Mesenchymal stem cell (in vitro differentiated cells and primary cell): ENCODE data around the gene SSBP4.
A peak's percentile ranks its signal among the peaks of the same experiment; 100 is the strongest.

Experiments
- DNase-seq: peaks from one replicate; pipeline ENCODE4 v3.0.0-alpha.2; 2013
- H2AFZ ChIP-seq: one replicate; pipeline ENCODE4 v1.6.1; 2013; ENCODE audit warnings: low read depth, mild to moderate bottlenecking, control low read depth, inconsistent platforms, low read length, moderate library complexity
- H2AK5ac ChIP-seq: 2 replicates; pipeline ENCODE4 v1.6.1; 2013; ENCODE audit warnings: low read length, moderate library complexity, mild to moderate bottlenecking, inconsistent platforms; ENCODE audit not compliant: severe bottlenecking
- H2BK120ac ChIP-seq: one replicate; pipeline ENCODE4 v1.6.1; 2013; ENCODE audit warnings: low read depth, mild to moderate bottlenecking, inconsistent platforms, low read length, moderate library complexity
- H2BK12ac ChIP-seq, 2 experiments: one replicate each; pipeline ENCODE4 v1.6.1; 2013; ENCODE audit warnings: inconsistent platforms in 2 of 2, low read length in 2 of 2, mild to moderate bottlenecking in 2 of 2, moderate library complexity in 2 of 2, control low read depth in 1 of 2
- H2BK15ac ChIP-seq: one replicate; pipeline ENCODE4 v1.6.1; 2013; ENCODE audit warnings: mild to moderate bottlenecking, low read depth, inconsistent platforms; ENCODE audit not compliant: poor library complexity, severe bottlenecking
- H2BK5ac ChIP-seq: 2 replicates; pipeline ENCODE4 v1.6.1; 2013; ENCODE audit warnings: low read depth, mild to moderate bottlenecking, low read length, control low read depth, inconsistent platforms; ENCODE audit not compliant: poor library complexity, severe bottlenecking
- H3K14ac ChIP-seq, 2 experiments: one replicate each; pipeline ENCODE4 v1.6.1; 2013; ENCODE audit warnings: inconsistent platforms in 2 of 2, low read length in 2 of 2, control low read depth in 1 of 2, mild to moderate bottlenecking in 1 of 2, moderate library complexity in 1 of 2
- H3K18ac ChIP-seq, 2 experiments: one replicate each; pipeline ENCODE4 v1.6.1; 2013; ENCODE audit warnings: inconsistent platforms in 2 of 2, low read length in 2 of 2, control low read depth in 1 of 2, low read depth in 1 of 2, mild to moderate bottlenecking in 1 of 2
- H3K23ac ChIP-seq, 2 experiments: one replicate each; pipeline ENCODE4 v1.6.1; 2013; ENCODE audit warnings: inconsistent platforms in 2 of 2, low read length in 2 of 2, mild to moderate bottlenecking in 2 of 2, moderate library complexity in 2 of 2, control low read depth in 1 of 2
- H3K27ac ChIP-seq: 2 replicates; pipeline ENCODE4 v1.5.1; 2013; ENCODE audit warnings: mild to moderate bottlenecking, moderate library complexity, low read length, control low read depth, inconsistent platforms; ENCODE audit not compliant: poor library complexity, severe bottlenecking
- H3K27me3 ChIP-seq, 2 experiments: 2 replicates each; pipeline versions ENCODE4 v1.6.1 to v1.7.0; 2013; ENCODE audit warnings: low read length in 2 of 2, mild to moderate bottlenecking in 2 of 2, moderate library complexity in 2 of 2, control low read depth in 1 of 2, inconsistent platforms in 1 of 2; ENCODE audit not compliant: control insufficient read depth in 1 of 2, insufficient read depth in 1 of 2
- H3K36me3 ChIP-seq, 2 experiments: 2 replicates each; pipeline versions ENCODE4 v1.6.1 to v1.7.0; 2013; ENCODE audit warnings: low read length in 2 of 2, control low read depth in 1 of 2, inconsistent platforms in 1 of 2, low read depth in 1 of 2, mild to moderate bottlenecking in 1 of 2; ENCODE audit not compliant: insufficient read depth in 2 of 2, control insufficient read depth in 1 of 2
- H3K4ac ChIP-seq, 2 experiments: one replicate each; pipeline ENCODE4 v1.6.1; 2013; ENCODE audit warnings: inconsistent platforms in 2 of 2, low read length in 2 of 2, mild to moderate bottlenecking in 2 of 2, moderate library complexity in 2 of 2, control low read depth in 1 of 2, low read depth in 1 of 2
- H3K4me1 ChIP-seq: 2 replicates; pipeline ENCODE4 v1.6.1; 2013; ENCODE audit warnings: low read depth, low read length, control low read depth; ENCODE audit not compliant: control insufficient read depth, insufficient read depth
- H3K4me2 ChIP-seq: 2 replicates; pipeline ENCODE4 v1.6.1; 2013; ENCODE audit warnings: low read length, mild to moderate bottlenecking, inconsistent platforms; ENCODE audit not compliant: poor library complexity, severe bottlenecking
- H3K4me3 ChIP-seq, 2 experiments: 2 replicates each; pipeline versions ENCODE4 v1.5.1 to v1.7.0; 2013; ENCODE audit warnings: low read length in 2 of 2, mild to moderate bottlenecking in 2 of 2, control low read depth in 1 of 2, low read depth in 1 of 2; ENCODE audit not compliant: insufficient read depth in 1 of 2
- H3K79me1 ChIP-seq: replicated peaks from 2 replicates; pipeline ENCODE4 v1.6.1; 2013; ENCODE audit warnings: mild to moderate bottlenecking, control low read depth, low read length, inconsistent platforms; ENCODE audit not compliant: poor library complexity, severe bottlenecking
- H3K9ac ChIP-seq: 2 replicates; pipeline ENCODE4 v1.7.0; 2013; ENCODE audit warnings: mild to moderate bottlenecking, low read length, moderate library complexity
- H3K9me3 ChIP-seq: 2 replicates; pipeline ENCODE4 v1.7.0; 2013; ENCODE audit warnings: mild to moderate bottlenecking, low read length; ENCODE audit not compliant: control insufficient read depth
- H4K8ac ChIP-seq: one replicate; pipeline ENCODE4 v1.6.1; 2013; ENCODE audit warnings: inconsistent platforms, mild to moderate bottlenecking, low read length, moderate library complexity
- H4K91ac ChIP-seq: one replicate; pipeline ENCODE4 v1.6.1; 2013; ENCODE audit warnings: mild to moderate bottlenecking, low read length, inconsistent platforms
- WGBS: methylation state at CpG from one replicate; pipeline ENCODE4 v1.1.7; 2013; ENCODE audit warnings: mixed read lengths; 5-methylcytosine and 5-hydroxymethylcytosine counted together

SSBP4 gene

DNA sequence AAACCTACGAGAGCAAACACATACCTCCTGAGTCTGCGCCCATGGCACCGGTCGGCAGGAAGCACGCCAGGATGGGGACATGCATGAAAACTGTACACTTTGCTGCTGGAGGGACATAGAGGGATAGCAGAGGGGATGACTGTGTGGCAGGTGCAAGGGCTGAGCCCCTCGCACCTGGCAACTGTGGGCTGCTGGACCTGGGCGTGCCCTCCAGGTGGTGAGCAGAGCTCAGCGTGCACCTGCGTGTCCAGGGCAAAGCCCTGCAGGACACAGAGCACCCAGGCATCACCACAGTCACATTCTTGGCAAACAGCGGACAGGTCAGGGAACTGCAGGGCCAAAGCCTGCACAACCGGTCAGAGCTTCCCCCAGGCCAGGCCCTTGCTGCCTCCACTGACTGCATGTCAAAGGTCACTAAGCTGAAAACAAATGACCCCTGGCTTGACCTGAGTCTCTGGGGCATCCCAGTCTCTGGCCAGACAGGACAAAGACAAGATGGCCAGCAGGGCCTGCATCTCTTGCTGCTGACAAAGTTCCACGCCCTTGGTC is 27.7 kb downstream of the SSBP4 start:
- Histone ChIP-seq H3K4me1 (peaks cover 31% of the 10 kb centered on the region), H3K27me3 (no peaks in the 10 kb centered on the region), H2BK120ac (no peak overlapping the region), H2AK5ac (no peak overlapping the region), H4K91ac (no peak overlapping the region), H2BK15ac (no peak overlapping the region), H3K79me1 (peaks cover 55% of the 10 kb centered on the region), H3K23ac (no peak overlapping the region), H2BK5ac (no peak overlapping the region), H2AFZ (no peak overlapping the region), H3K14ac (no peak overlapping the region), H3K4ac (no peak overlapping the region), H2BK12ac (no peak overlapping the region), H3K27ac (no peak overlapping the region), H3K4me2 (no peak overlapping the region), H4K8ac (no peak overlapping the region), H3K9ac (no peak overlapping the region), H3K18ac (peak overlapping the region in 1 of 2 experiments; percentile 18), H3K4me3 (peak overlapping the region in 1 of 2 experiments; percentile 30), H3K9me3 (no peaks in the 10 kb centered on the region), H3K36me3 (peaks cover 88 to 94% of the 10 kb centered on the region in 2 experiments)
- 77% methylated on average over 12 of the region's 12 CpGs for WGBS
- no peak for DNase-seq

DNA sequence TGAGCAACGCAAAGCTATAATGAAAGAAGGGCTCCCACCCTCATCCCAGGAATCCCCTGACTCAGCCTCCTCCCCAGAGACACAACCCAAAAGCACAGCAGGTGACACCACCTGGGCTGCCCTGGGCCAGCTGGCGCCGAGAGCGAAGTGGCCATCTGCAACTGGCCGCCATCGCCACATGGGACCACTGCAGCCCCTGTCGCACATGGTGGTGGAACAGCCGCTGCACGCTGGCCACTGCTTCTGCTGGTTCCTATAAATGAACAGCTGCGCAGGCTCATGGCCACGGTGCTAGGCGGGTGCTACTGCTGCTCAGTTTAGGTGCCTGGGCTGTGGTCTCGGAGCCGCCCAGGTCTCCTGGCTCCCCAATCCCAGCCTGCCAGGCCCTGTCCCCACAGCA is 30.4 kb downstream of the SSBP4 start:
- Histone ChIP-seq H2BK12ac (no peak overlapping the region), H2BK15ac (no peak overlapping the region), H3K18ac (no peak overlapping the region), H2BK120ac (no peak overlapping the region), H4K8ac (no peak overlapping the region), H3K9ac (no peak overlapping the region), H2BK5ac (no peak overlapping the region), H2AFZ (no peak overlapping the region), H4K91ac (no peak overlapping the region), H3K79me1 (peaks cover 43% of the 10 kb centered on the region), H2AK5ac (no peak overlapping the region), H3K27me3 (no peaks in the 10 kb centered on the region), H3K23ac (no peak overlapping the region), H3K27ac (no peak overlapping the region), H3K9me3 (no peaks in the 10 kb centered on the region), H3K14ac (no peak overlapping the region), H3K4me3 (no peak overlapping the region), H3K36me3 (peaks cover 75 to 81% of the 10 kb centered on the region in 2 experiments), H3K4ac (no peak overlapping the region), H3K4me2 (no peak overlapping the region), H3K4me1 (peaks cover 34% of the 10 kb centered on the region)
- WGBS, result 98% methylated on average over 14 of the region's 14 CpGs
- DNase-seq, result no peak

DNA sequence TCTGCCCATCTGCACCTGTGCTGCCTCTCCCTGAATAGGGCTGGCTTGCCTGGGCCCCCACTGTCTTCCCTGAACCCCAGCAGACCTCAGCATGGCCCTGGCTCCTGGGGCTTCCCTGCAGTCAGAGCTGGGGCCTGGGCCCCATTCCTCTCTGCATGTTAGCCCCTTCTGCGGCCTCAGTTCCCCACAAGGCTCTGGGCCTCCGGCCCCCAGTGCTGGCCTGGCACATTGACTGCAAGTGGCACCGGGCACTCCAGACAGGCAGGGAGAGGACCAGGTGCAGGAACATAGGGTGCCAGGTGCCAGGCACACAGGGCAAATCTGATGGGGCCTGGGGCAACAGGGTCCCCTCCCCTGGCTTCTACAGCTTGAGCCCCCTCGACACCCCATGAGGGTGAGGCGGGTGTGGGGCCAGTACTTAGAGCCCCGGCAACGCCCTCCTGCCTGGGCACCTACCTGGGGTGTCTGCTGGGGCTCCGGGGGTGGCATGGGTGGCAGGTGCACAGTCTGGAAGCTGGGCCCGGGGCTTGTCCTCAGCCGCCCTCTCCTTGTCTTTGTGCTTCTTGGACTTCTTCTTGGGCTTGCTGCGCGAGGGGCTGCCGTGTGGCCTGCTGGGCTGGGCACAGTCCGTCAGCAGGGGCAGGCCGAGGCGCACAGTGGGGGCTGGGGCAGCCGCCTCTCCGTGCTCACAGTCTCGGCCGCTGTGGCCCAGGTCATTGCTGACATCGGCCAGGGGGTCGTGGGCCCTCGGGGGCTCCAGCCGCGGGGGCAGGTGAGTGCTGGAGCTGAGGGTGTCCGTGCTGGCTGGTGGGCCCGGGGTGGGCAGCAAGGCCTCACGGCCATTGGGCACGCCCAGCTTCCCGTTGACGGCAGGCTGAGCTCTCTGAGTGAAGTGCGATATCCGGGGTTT is 31.1 kb downstream of the SSBP4 start:
- Histone ChIP-seq H3K4me1 (peaks cover 34% of the 10 kb centered on the region), H4K91ac (no peak overlapping the region), H2BK5ac (no peak overlapping the region), H3K14ac (no peak overlapping the region), H3K36me3 (peaks cover 69 to 74% of the 10 kb centered on the region in 2 experiments), H2BK12ac (peak overlapping the region in 1 of 2 experiments; percentile 43), H3K4ac (no peak overlapping the region), H2AK5ac (no peak overlapping the region), H3K4me3 (no peak overlapping the region), H3K18ac (no peak overlapping the region), H3K27ac (no peak overlapping the region), H3K4me2 (no peak overlapping the region), H2BK120ac (no peak overlapping the region), H2BK15ac (no peak overlapping the region), H3K9me3 (no peaks in the 10 kb centered on the region), H3K23ac (no peak overlapping the region), H4K8ac (no peak overlapping the region), H2AFZ (no peak overlapping the region), H3K27me3 (no peaks in the 10 kb centered on the region), H3K9ac (no peak overlapping the region), H3K79me1 (peaks cover 41% of the 10 kb centered on the region)
- 78% methylated on average over 33 of the region's 33 CpGs for WGBS
- DNase-seq, result no peak
